Smooth muscle cell (in vitro differentiated cells): ENCODE data around the gene CLSTN2. TPM values are rescaled to one million over a fixed set of nuclear protein-coding genes. Genes with fewer than 3 reads are reported as not detected.

ENCODE experiments used
- DNase-seq: peaks from one replicate; lab custom pipeline; 2025; ENCODE audit not compliant: unreplicated experiment; lab: John Stamatoyannopoulos, UW
- H2AFZ ChIP-seq: fragments of 200-600 bp; sonication (generic); 2 replicates; pipeline ENCODE4 v1.6.0; 2016; ENCODE audit warnings: antibody characterized with exemption, low read depth, mild to moderate bottlenecking
- H3F3A ChIP-seq: fragments of 200-600 bp; sonication (generic); 2 replicates; pipeline ENCODE4 v1.6.0; 2017; ENCODE audit warnings: antibody characterized with exemption, low read depth
- H3K27ac ChIP-seq: fragments of 200-600 bp; sonication (generic); 2 replicates; pipeline ENCODE4 v1.5.1; 2016; ENCODE audit warnings: low read depth, mild to moderate bottlenecking
- H3K27me3 ChIP-seq: fragments of 200-600 bp; sonication (generic); 2 replicates; pipeline ENCODE4 v1.6.1; 2016; ENCODE audit warnings: low read depth, mild to moderate bottlenecking
- H3K36me3 ChIP-seq: fragments of 200-600 bp; sonication (generic); 2 replicates; pipeline ENCODE4 v1.5.1; 2016; ENCODE audit warnings: low read depth
- H3K4me1 ChIP-seq: fragments of 200-600 bp; sonication (generic); 2 replicates; pipeline ENCODE4 v1.5.1; 2016; ENCODE audit warnings: low read depth
- H3K4me2 ChIP-seq: fragments of 200-600 bp; sonication (generic); 2 replicates; pipeline ENCODE4 v1.6.0; 2016; ENCODE audit warnings: mild to moderate bottlenecking
- H3K4me3 ChIP-seq: fragments of 200-600 bp; sonication (generic); 2 replicates; pipeline ENCODE4 v1.5.1; 2016; ENCODE audit warnings: mild to moderate bottlenecking
- H3K79me2 ChIP-seq: fragments of 200-600 bp; sonication (generic); 2 replicates; pipeline ENCODE4 v1.6.0; 2016; ENCODE audit warnings: low read depth, mild to moderate bottlenecking
- H3K9ac ChIP-seq: fragments of 200-600 bp; sonication (generic); 2 replicates; pipeline ENCODE4 v1.6.0; 2016; ENCODE audit warnings: low read depth
- H3K9me3 ChIP-seq: fragments of 200-600 bp; sonication (generic); replicated peaks from 2 replicates; pipeline ENCODE4 v1.5.1; 2016; ENCODE audit warnings: low read depth
- H4K20me1 ChIP-seq: fragments of 200-600 bp; sonication (generic); 2 replicates; pipeline ENCODE4 v1.6.0; 2016; ENCODE audit warnings: low read depth
- CTCF ChIP-seq: fragments of 200-600 bp; sonication (generic); IDR thresholded peaks from 2 replicates; pipeline ENCODE4 v1.5.1; 2017; ENCODE audit warnings: borderline replicate concordance, mild to moderate bottlenecking, antibody characterized with exemption; ENCODE audit not compliant: insufficient read depth, poor library complexity, severe bottlenecking
- WGBS: methylation state at CpG from one replicate; pipeline ENCODE4 v1.1.7; 2016; ENCODE audit warnings: low lambda C conversion rate; 5-methylcytosine and 5-hydroxymethylcytosine counted together
- polyA plus RNA-seq: library from polyadenylated mRNA; unstranded; fragments of >200 nt; fragmentation: Nextera tagmentation; extraction: Ambion mirVana; gene quantifications from 2 replicates; pipeline ENCODE4 v1.2.1, GENCODE V29; 2016
- total RNA-seq: library from RNA; depleted of rRNA; stranded (reverse); fragments of >200 nt; gene quantifications from 2 replicates; pipeline ENCODE4 v1.2.3, GENCODE V29; 2014

Gene CLSTN2
- total and polyA plus RNA-seq, 2 experiments from 2014 or later, result 0.91 to 1.5 TPM

GRCh38 chr3:140088513-140088912 is 153.5 kb downstream of the CLSTN2 start:
- H4K20me1 ChIP-seq, result no peaks in the 10 kb centered on the region

GRCh38 chr3:140089403-140090072 is 154.6 kb downstream of the CLSTN2 start:
- Histone ChIP-seq H3K27ac (no peak overlapping the region), H4K20me1 (no peaks in the 10 kb centered on the region), H3K36me3 (no peaks in the 10 kb centered on the region), H3K9me3 (no peaks in the 10 kb centered on the region), H3K9ac (no peak overlapping the region), H3K79me2 (no peaks in the 10 kb centered on the region), H3K27me3 (no peaks in the 10 kb centered on the region), H3K4me1 (no peaks in the 10 kb centered on the region), H3F3A (no peaks in the 10 kb centered on the region), H3K4me2 (no peak overlapping the region), H2AFZ (no peak overlapping the region), H3K4me3 (no peak overlapping the region)
- no peak for TF ChIP-seq CTCF
- no peak for DNase-seq
- 92% methylated on average over 2 of the region's 2 CpGs for WGBS

More at GRCh38 chr3:140088513-140088912, 153.5 kb downstream of the CLSTN2 start:
- Histone ChIP-seq H3F3A (no peaks in the 10 kb centered on the region), H3K4me1 (no peaks in the 10 kb centered on the region), H3K4me2 (no peak overlapping the region), H3K27ac (no peak overlapping the region), H2AFZ (no peak overlapping the region), H3K4me3 (no peak overlapping the region), H3K79me2 (no peaks in the 10 kb centered on the region), H3K36me3 (no peaks in the 10 kb centered on the region), H3K9ac (no peak overlapping the region), H3K27me3 (no peaks in the 10 kb centered on the region), H3K9me3 (no peaks in the 10 kb centered on the region)
- WGBS, result 74% methylated on average over 2 of the region's 2 CpGs
- no peak for TF ChIP-seq CTCF
- no peak for DNase-seq

- Histone ChIP-seq H3K9ac (no peak overlapping the region), H3K27me3 (no peaks in the 10 kb centered on the region), H3K36me3 (no peaks in the 10 kb centered on the region), H3K4me3 (no peak overlapping the region), H3K27ac (no peak overlapping the region), H3K79me2 (no peaks in the 10 kb centered on the region), H3K9me3 (no peaks in the 10 kb centered on the region), H2AFZ (no peak overlapping the region), H4K20me1 (no peaks in the 10 kb centered on the region), H3K4me1 (no peaks in the 10 kb centered on the region), H3K4me2 (no peak overlapping the region), H3F3A (no peaks in the 10 kb centered on the region)
- no peak for TF ChIP-seq CTCF
- 43% methylated on average over 3 of the region's 3 CpGs for WGBS
- no peak for DNase-seq
These were observed 156.2 kb downstream of the CLSTN2 start for GRCh38 chr3:140091143-140091542.
